Stimulated activated naive CD8-positive, alpha-beta T cell treated with anti-CD3 and anti-CD28 coated beads, Interleukin-15, Interleukin-2, amounts not matched to agents 100 ng/mL and 50 ng/mL, for 24 hours (primary cell): Measurements from ENCODE around the gene TDRD7.
A peak's percentile ranks its signal among the peaks of the same experiment; 100 is the strongest.

Experiments
- H3K27ac Mint-ChIP-seq: one replicate; pipeline ENCODE4 v1.8.0; 2021; ENCODE audit warnings: mild to moderate bottlenecking, mixed read lengths
- H3K27me3 Mint-ChIP-seq: one replicate; pipeline ENCODE4 v1.8.0; 2021; ENCODE audit warnings: mixed read lengths
- H3K36me3 Mint-ChIP-seq: one replicate; pipeline ENCODE4 v1.8.0; 2021; ENCODE audit warnings: low read depth, mixed read lengths
- H3K4me1 Mint-ChIP-seq: one replicate; pipeline ENCODE4 v1.8.0; 2021; ENCODE audit warnings: low read depth, mixed read lengths
- H3K4me3 Mint-ChIP-seq: one replicate; pipeline ENCODE4 v1.8.0; 2021; ENCODE audit warnings: mild to moderate bottlenecking, mixed read lengths
- H3K9me3 Mint-ChIP-seq: one replicate; pipeline ENCODE4 v1.8.0; 2021; ENCODE audit warnings: mixed read lengths

Gene TDRD7

DNA sequence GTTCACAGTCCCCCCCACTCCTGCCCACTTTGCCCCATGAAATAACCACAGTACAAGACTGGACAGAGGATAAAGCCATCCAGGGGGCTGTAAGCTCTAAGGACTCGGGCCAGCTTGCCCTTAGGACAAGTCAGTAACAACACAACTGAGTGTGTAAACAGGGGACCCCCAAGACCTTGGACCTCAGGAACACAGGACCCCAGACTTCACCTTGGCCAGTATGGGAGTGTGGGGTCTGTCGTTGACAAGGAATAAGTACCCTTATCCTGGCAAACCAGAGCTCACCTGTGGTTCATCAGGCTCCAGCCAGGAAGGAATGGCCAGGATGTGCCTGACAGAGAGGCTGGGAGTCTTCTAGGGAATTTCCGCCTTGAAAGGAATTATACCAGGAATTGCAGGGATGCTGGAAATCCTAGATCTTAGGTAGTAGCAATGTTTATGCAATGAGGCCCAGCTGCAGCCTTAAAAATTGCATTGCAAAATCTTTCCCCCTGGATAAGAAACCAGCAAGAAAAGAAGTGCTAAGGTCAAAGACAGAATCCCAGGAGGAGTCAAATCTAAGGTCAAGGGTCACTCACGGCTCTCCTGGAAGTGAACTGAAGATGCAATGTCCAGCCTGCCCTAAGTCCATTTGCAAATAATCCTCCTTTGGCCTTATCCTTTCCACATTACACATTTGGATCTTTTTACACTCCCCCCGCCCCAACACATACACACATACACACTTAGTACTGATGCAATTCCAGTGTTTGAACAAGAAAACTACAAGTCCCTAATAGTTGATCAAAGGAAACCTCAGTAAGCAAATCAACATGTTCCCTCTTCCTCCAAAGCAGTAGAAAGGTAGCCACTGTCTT lies 27.3 kb upstream of the TDRD7 start:
- peaks cover 14% of the 10 kb centered on the region for H3K27me3 Mint-ChIP-seq

DNA sequence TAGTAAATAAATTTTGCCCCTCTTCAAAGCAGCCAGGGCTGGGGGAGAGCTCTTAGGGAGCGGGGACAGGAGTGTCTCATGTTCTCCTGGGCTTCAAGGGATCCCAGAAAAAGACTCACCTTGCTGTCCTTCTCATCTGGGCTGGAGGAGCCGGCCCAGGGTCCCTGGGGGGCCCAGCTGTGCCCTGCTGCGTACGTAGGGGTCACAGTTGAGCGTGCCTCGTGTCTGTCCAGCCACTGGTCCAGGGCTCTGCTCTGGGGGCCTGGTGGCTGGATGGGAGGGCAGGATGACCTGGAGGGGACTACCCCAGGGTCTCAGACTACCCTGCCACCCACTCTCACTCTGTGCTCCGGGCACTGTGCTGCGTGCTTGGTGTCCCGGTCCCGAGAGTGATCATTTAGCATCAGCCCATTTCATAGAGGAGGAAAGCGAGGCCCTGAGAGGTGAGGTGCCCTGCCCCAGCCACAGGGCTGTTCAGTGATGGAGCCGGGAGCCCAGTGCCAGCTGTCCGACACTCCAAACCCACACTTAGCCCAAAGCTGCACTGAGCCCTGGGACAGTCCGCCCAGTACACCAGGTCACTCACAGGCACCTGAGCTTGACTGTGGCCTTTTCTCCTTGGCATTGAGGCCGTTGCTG lies 26.2 kb upstream of the TDRD7 start:
- H3K4me1 Mint-ChIP-seq, result peaks cover 23% of the 10 kb centered on the region
- no peak overlapping the region for H3K27ac Mint-ChIP-seq
- H3K9me3 Mint-ChIP-seq, result no peaks in the 10 kb centered on the region
- no peak overlapping the region for H3K4me3 Mint-ChIP-seq
- peaks cover 14% of the 10 kb centered on the region for H3K27me3 Mint-ChIP-seq
- H3K36me3 Mint-ChIP-seq, result no peaks in the 10 kb centered on the region

More for the DNA sequence above, 27.3 kb upstream of the TDRD7 start:
- Mint-ChIP-seq H3K4me1 (peaks cover 18% of the 10 kb centered on the region), H3K4me3 (no peak overlapping the region), H3K36me3 (peaks cover 4% of the 10 kb centered on the region), H3K9me3 (no peaks in the 10 kb centered on the region), H3K27ac (no peak overlapping the region)

DNA sequence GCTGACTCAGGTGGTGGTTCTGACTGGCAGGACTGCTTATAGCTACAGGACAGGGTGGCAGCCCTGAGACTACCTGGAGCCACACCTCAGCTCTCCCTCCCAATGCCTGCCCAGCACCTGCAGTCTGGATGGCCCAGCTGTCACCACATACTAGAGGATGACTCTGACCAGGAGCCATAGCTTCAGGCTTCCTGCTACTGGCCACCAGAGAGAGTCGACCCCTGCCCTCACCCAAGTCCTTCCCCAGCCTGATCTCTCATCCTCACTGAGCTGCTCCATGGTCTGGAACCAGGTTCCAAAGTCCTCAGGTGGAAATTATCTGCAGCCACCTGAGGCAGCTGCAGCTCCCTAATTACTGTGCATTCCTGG lies 25.6 kb upstream of the TDRD7 start:
- Mint-ChIP-seq H3K36me3 (no peaks in the 10 kb centered on the region), H3K27me3 (peaks cover 16% of the 10 kb centered on the region), H3K4me3 (no peak overlapping the region), H3K27ac (no peak overlapping the region), H3K9me3 (no peaks in the 10 kb centered on the region), H3K4me1 (peaks cover 23% of the 10 kb centered on the region)

DNA sequence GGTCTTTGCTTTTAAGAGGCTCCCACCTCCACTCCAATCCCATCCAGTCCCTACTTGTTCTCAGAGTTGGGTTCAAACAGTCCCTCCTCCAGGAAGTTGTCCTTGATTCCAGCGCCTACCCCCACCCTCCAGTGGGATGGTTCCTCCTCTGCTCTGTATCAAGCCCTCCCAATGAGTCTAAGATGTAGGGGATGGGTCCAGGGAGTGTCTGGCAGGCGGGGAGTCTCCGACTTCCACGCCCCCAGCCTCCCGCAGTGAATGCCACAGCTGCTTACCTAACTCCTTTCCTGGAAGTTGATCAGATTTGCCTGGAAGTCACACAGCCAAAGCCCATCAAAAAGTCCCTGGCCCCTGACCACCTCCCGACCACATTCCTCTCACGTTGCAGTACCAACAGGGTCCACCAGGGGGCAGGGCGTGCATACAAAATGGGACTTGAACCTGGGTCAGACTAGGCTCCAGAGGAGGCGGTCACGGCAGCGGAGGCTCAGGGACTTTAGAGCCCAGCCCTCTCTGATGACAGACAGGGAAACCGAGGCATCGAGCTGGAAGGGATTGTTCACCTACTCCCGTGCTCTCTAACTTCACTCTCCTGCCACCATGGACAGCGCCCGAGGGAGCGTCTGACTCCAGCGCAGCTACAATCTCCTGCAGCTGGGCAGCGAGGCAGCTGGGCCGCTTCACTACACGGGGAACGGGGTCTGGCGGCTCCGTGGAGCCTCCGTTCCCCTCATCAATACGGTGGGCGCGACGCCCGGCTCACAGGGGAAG lies 25.0 kb upstream of the TDRD7 start:
- H3K4me1 Mint-ChIP-seq, result peaks cover 23% of the 10 kb centered on the region
- no peak overlapping the region for H3K4me3 Mint-ChIP-seq
- no peak overlapping the region for H3K27ac Mint-ChIP-seq
- H3K9me3 Mint-ChIP-seq, result no peaks in the 10 kb centered on the region
- peaks cover 18% of the 10 kb centered on the region for H3K27me3 Mint-ChIP-seq
- no peaks in the 10 kb centered on the region for H3K36me3 Mint-ChIP-seq

DNA sequence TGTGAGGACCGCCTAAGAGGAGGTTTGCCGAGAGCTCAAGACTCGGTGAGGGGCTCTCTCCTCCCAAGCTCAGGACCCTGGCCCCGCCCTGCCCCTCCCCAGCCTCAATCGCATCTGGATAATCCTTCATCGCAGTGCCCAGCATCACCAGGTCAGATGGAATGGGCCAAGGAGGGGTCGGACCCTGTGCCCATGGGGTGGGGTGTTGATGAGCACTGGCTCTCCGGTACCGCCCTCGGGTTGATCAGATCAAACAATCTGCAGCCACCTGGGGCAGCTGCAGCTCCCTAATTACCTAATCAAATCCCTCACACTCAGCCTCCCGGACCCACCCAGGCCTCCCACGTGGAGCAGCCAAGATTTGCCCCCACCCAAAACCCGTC lies 24.4 kb upstream of the TDRD7 start:
- Mint-ChIP-seq H3K27me3 (peaks cover 18% of the 10 kb centered on the region), H3K36me3 (no peaks in the 10 kb centered on the region), H3K4me3 (no peak overlapping the region), H3K9me3 (no peaks in the 10 kb centered on the region), H3K27ac (no peak overlapping the region), H3K4me1 (peaks cover 19% of the 10 kb centered on the region)

DNA sequence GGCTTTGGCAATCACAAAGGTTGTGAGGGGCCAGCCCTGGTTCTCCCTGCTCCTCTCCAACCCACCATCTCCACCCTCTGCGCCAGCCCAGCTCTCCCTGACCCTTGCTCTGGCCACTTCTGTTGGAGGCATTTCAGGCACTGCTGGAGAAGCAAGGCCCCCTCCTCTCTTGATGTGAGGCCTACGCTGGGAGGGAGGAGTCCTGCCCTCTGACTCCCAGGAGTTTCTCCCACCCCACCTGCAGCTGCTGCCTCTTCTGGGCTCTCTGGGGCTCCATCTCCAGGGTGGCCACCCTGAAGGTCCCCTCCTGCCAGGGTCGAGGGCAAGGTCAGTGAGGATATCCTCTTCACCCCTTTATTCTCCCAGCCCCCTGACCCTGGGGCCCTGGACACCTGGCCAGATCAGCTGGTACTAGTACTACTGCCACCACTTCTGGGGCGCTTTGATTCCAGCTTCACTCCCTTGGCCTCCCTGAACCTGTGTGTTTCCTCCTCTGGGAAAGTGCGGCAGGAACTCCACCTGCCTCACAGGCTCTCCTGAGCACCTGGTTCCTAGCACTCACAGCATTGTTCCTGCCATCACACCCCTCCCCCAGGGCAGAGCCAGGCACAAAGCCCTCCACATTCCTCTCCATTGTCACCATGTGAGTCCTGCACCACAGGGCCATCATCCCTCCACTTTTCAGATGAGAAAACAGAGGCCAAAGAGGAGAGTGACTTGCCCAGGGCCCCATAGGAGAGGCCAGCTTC lies 23.8 kb upstream of the TDRD7 start:
- H3K36me3 Mint-ChIP-seq, result no peaks in the 10 kb centered on the region
- H3K9me3 Mint-ChIP-seq, result no peaks in the 10 kb centered on the region
- no peak overlapping the region for H3K4me3 Mint-ChIP-seq
- H3K27me3 Mint-ChIP-seq, result peaks cover 18% of the 10 kb centered on the region
- H3K27ac Mint-ChIP-seq, result no peak overlapping the region
- peaks cover 19% of the 10 kb centered on the region for H3K4me1 Mint-ChIP-seq

DNA sequence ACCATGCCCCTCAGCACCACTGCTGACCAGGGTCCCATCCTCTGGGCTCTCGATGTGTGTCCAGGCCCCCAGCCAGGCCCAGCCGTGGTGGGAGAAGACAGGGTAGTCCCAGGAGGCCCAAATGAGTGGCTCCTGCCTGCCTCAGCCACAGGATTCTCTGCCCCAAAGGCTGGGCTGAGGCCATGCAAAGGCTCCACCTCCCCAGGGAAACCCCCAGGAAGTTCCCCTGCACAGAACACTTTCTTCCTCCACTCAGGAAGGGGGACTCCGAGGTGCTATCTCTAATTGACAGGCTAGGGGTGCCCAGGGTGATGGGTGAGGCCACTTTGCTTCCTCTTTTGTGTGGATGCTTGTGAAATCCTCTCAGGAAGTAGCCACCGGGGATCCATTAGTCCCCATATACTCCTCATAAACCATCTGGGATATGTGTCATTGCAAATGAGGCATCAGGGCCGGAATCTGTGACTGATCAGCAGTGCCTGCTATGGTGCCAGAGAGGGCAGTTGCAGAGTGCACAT lies 23.1 kb upstream of the TDRD7 start:
- Mint-ChIP-seq H3K4me1 (peaks cover 19% of the 10 kb centered on the region), H3K4me3 (no peak overlapping the region), H3K9me3 (no peaks in the 10 kb centered on the region), H3K27ac (peak overlapping the region; percentile 61), H3K36me3 (no peaks in the 10 kb centered on the region), H3K27me3 (peaks cover 18% of the 10 kb centered on the region)

DNA sequence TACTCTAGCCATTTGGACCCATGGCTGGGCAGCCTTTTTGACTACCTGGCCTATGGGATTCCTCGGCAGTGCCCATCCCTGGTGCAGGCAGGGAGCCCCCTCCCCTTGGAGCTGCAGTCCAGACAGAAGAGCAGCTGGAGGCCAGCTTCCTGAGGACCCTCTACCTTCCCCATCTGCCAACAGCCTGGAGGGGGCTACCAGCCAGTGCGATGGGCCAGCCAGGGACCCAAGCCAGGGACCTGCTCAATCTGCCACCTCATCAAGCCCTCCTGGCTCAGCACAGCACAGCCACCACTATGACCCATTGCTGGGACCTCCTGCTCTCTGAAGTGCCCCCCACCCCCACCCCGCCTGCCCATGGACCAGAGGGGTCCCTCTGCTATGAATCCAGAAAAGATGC lies 22.6 kb upstream of the TDRD7 start:
- Mint-ChIP-seq H3K4me1 (peaks cover 19% of the 10 kb centered on the region), H3K9me3 (no peaks in the 10 kb centered on the region), H3K27ac (no peak overlapping the region), H3K4me3 (no peak overlapping the region), H3K27me3 (peaks cover 20% of the 10 kb centered on the region), H3K36me3 (no peaks in the 10 kb centered on the region)

DNA sequence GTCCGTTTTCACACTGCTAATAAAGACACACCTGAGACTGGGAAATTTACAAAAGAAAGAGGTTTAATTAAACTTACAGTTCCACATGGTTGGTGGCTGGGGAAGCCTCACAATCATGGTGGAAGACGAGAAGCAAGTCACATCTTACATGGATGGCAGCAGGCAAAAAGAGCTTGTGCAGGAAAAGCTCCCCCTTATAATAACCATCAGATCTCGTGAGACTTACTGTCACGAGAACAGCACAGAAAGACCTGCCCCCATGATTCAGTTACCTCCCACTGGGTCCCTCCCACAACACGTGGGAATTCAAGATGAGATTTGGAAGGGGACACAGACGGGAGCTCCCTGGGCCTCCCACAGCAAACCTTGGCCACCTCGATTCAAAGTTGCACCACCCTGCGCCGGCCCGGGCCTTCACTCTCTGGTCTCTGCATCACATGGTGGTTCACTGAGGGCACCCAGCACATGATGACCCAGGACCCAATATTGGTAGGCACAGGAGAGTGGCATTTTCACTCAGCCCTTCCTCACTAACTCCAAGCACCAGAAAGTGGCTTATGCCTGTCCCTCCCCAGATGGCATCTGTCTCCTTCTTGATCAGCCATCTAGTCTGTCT lies 21.0 kb upstream of the TDRD7 start:
- no peak overlapping the region for H3K27ac Mint-ChIP-seq
- no peaks in the 10 kb centered on the region for H3K36me3 Mint-ChIP-seq
- H3K27me3 Mint-ChIP-seq, result peaks cover 18% of the 10 kb centered on the region
- peaks cover 19% of the 10 kb centered on the region for H3K4me1 Mint-ChIP-seq
- no peak overlapping the region for H3K4me3 Mint-ChIP-seq
- no peaks in the 10 kb centered on the region for H3K9me3 Mint-ChIP-seq

DNA sequence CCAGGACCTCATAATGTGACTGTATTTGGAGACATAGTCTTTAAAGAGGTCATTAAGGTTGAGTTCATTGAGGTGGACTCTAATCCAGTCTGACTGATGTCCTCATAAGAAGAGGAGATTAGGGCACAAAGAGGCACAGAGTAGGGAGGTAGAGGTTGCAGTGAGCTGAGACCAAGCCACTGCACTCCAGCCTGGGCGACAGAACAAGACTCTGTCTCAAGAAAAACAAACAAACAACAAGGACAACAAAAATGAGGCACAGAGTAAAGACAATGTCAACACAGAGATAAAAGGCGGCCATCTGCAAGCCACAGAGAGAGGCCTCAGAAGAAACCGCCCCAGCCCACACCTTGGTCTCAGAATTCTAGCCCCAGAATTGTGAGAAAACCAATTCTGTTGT lies 17.0 kb upstream of the TDRD7 start:
- Mint-ChIP-seq H3K4me1 (peaks cover 21% of the 10 kb centered on the region), H3K27me3 (peaks cover 7% of the 10 kb centered on the region), H3K4me3 (no peak overlapping the region), H3K27ac (no peak overlapping the region), H3K9me3 (no peaks in the 10 kb centered on the region), H3K36me3 (no peaks in the 10 kb centered on the region)

DNA sequence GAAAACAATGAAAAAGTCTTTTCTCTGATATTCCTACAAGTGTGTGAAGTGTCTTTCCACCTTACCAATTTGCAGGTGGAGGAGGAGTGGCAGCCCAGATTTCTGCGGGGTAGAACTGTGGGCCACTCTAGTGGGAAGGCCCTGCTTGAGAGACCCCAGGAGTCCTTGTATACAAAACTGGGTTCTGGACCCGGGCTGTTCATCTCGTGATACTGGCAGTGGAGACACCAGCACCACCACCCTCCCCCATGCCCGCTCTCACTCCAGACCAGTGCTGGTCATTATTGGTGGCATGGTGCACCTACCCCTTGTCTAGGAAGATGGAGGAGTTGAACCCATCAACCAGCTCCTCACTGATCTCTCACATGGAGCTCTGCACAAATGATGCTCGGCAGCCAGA lies 16.2 kb upstream of the TDRD7 start:
- Mint-ChIP-seq H3K9me3 (no peaks in the 10 kb centered on the region), H3K27me3 (peaks cover 7% of the 10 kb centered on the region), H3K36me3 (no peaks in the 10 kb centered on the region), H3K4me1 (peaks cover 19% of the 10 kb centered on the region), H3K4me3 (no peak overlapping the region), H3K27ac (no peak overlapping the region)

DNA sequence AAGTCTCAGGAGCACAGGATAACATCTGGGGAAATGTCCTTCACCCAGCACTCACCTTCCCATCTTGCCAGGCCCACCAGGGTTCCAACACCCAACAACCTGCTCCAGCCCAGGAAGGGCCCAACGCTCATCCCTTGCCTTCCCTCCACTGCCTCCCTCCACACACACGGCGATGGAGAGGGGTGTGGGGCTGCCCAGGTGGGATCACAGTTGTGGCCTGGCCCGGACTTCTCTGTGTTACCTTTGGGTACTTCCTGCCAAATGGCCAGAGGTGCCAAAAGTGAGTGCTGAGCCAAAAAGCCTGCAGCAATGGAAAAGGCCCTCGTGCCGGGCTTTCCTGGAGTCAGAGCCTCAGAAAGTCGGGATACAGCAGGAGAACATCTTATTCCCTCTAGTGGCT lies 15.6 kb upstream of the TDRD7 start:
- H3K27ac Mint-ChIP-seq, result no peak overlapping the region
- no peak overlapping the region for H3K4me3 Mint-ChIP-seq
- peaks cover 19% of the 10 kb centered on the region for H3K4me1 Mint-ChIP-seq
- peaks cover 6% of the 10 kb centered on the region for H3K27me3 Mint-ChIP-seq
- no peaks in the 10 kb centered on the region for H3K9me3 Mint-ChIP-seq
- no peaks in the 10 kb centered on the region for H3K36me3 Mint-ChIP-seq

DNA sequence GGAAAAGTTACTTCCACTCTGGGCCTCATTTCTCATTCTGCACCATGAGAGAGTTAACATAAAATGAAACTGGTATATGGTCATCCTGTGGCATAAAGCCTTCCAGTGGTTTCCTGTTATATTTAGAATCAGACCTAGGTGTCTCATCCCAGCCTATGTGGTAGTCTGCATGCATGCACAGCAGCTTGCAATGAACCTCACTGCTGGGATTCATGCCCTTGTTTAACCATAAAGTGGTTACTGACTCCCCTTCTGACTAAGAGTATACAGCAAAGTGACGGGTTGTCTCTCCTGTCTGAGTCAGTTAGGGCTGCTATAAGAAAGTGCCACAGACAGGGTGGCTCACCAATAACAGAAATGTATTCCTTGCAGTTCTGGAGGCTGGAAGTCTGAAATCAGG lies 14.7 kb upstream of the TDRD7 start:
- Mint-ChIP-seq H3K4me1 (peaks cover 19% of the 10 kb centered on the region), H3K27me3 (peaks cover 7% of the 10 kb centered on the region), H3K4me3 (no peak overlapping the region), H3K27ac (no peak overlapping the region), H3K36me3 (no peaks in the 10 kb centered on the region), H3K9me3 (no peaks in the 10 kb centered on the region)

DNA sequence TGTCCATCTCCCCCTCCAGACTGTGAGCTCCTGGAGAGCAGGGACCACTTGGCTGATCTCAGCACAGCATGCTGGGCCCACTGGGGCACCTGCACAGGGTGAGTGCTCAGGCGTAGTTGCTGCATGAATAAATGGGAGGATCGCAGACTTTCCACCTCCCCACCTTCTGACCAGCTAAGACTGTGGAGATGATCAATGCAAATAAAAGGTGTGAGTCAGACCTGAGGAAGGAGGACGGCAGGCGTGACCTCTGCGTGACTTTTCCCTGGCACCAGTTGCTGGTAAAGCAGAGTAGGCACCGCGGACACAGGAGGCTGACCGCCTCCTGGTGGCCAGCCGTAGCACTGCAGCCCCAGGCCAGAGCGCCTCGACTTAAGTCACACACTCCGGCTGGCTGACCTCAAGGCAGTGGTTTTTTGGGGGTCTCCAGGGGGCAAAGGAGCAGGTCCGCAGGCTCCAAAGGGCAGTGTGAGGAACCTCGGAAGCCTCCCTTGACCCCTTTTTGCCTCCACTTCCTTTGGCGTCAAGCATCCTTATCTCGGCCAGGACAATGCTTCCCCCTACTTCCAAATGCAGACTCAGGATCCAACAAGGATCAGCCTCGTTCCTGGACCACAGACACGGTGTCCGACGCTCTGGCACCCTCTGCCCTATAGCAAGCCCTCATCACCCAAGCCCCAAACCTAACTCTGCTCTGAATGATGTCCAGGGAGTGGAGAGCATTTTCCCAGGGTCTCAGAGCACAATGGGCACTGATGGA lies 12.7 kb upstream of the TDRD7 start:
- Mint-ChIP-seq H3K4me3 (no peak overlapping the region), H3K4me1 (peaks cover 19% of the 10 kb centered on the region), H3K27ac (no peak overlapping the region), H3K27me3 (peaks cover 11% of the 10 kb centered on the region), H3K9me3 (no peaks in the 10 kb centered on the region), H3K36me3 (no peaks in the 10 kb centered on the region)
